Vagina (tissue), 2 donors: ENCODE results near the gene SKAP1.

ENCODE experiments used
- CTCF ChIP-seq, 3 experiments: fragments of 450-650 bp in 2 of 3; fragments of 200-600 bp in 1 of 3; sonication (generic) in 1 of 3; IDR thresholded peaks; one replicate each; pipeline ENCODE4 v1.5.1; 2017 to 2019; ENCODE audit warnings: antibody characterized with exemption in 3 of 3, mild to moderate bottlenecking in 2 of 3, moderate library complexity in 2 of 3
- POLR2A ChIP-seq, 2 donors: fragments of 450-650 bp; IDR thresholded peaks; one replicate each; pipeline ENCODE4 v1.6.1; 2017; ENCODE audit warnings: antibody characterized with exemption in 2 of 2, mild to moderate bottlenecking in 2 of 2, moderate library complexity in 2 of 2

- no peak for TF ChIP-seq CTCF (IDR thresholded peaks at IDR 0.05)
- no peak for TF ChIP-seq POLR2A (IDR thresholded peaks at IDR 0.05)
Observed at GRCh38 chr17:48148854-48149786, 280.9 kb downstream of the SKAP1 start.
